NCI-H2171 (cell line): Measurements from ENCODE around the gene SFR1.
"Not testable (repeated sequence)": the region's sequence is repeated elsewhere in the genome, so short reads cannot be mapped to it uniquely, and the experiment has no call there.

Experiments used
- DNase-seq: peaks from one replicate; lab custom pipeline; 2025; lab: John Stamatoyannopoulos, UW

The SFR1 gene

GRCh38 chr10:104109908-104110662 lies 11.9 kb upstream of the SFR1 start:
- DNase-seq, result no peak

- DNase-seq, result no peak
These were observed 8.5 kb upstream of the SFR1 start for GRCh38 chr10:104113376-104113956.

GRCh38 chr10:104117839-104118323 lies 4.1 kb upstream of the SFR1 start:
- no peak for DNase-seq

- no peak for DNase-seq
These were observed 2.0 kb upstream of the SFR1 start for GRCh38 chr10:104119996-104120395.

GRCh38 chr10:104120512-104120902 lies 1.5 kb upstream of the SFR1 start:
- DNase-seq, result no peak

GRCh38 chr10:104120903-104121484 lies 977 bp upstream of the SFR1 start:
- DNase-seq, result peak; percentile 17

GRCh38 chr10:104122225-104123107 lies 495 bp downstream of the SFR1 start:
- no peak for DNase-seq

GRCh38 chr10:104123397-104123796 lies 1.4 kb downstream of the SFR1 start:
- no peak for DNase-seq

- DNase-seq, result no peak
These were observed 5.4 kb downstream of the SFR1 start for GRCh38 chr10:104127411-104127810.

GRCh38 chr10:104128214-104128613 lies 6.2 kb downstream of the SFR1 start:
- DNase-seq, result no peak

GRCh38 chr10:104130041-104130440 lies 8.1 kb downstream of the SFR1 start:
- DNase-seq, result no peak

- DNase-seq, result no peak
These were observed 16.2 kb downstream of the SFR1 start for GRCh38 chr10:104138131-104138530.

- no peak for DNase-seq
These were observed 17.2 kb downstream of the SFR1 start for GRCh38 chr10:104139221-104139620.

GRCh38 chr10:104142081-104142480 lies 20.1 kb downstream of the SFR1 start:
- DNase-seq, result no peak

GRCh38 chr10:104143829-104144228 lies 21.9 kb downstream of the SFR1 start:
- DNase-seq, result no peak

- no peak for DNase-seq
These were observed 23.0 kb downstream of the SFR1 start for GRCh38 chr10:104144931-104145330.

GRCh38 chr10:104146882-104147281 lies 24.9 kb downstream of the SFR1 start:
- DNase-seq, result peak; percentile 26

- DNase-seq, result no peak
These were observed 28.2 kb downstream of the SFR1 start for GRCh38 chr10:104150139-104150538.

GRCh38 chr10:104151737-104152136 lies 29.8 kb downstream of the SFR1 start:
- no peak for DNase-seq

- DNase-seq, result no peak
These were observed 33.6 kb downstream of the SFR1 start for GRCh38 chr10:104155591-104155990.

GRCh38 chr10:104170610-104171254 lies 48.8 kb downstream of the SFR1 start:
- no peak for DNase-seq

GRCh38 chr10:104174136-104174535 lies 52.2 kb downstream of the SFR1 start:
- not testable (repeated sequence) for DNase-seq
